COLO829 (cell line): Measurements from ENCODE around the gene TOX2.
"Not testable (repeated sequence)": the region's sequence is repeated elsewhere in the genome, so short reads cannot be mapped to it uniquely, and the experiment has no call there.

ENCODE experiments used
- DNase-seq: peaks from one replicate; pipeline ENCODE4 v3.0.0; 2012; ENCODE audit warnings: low spot score

The TOX2 gene

DNA sequence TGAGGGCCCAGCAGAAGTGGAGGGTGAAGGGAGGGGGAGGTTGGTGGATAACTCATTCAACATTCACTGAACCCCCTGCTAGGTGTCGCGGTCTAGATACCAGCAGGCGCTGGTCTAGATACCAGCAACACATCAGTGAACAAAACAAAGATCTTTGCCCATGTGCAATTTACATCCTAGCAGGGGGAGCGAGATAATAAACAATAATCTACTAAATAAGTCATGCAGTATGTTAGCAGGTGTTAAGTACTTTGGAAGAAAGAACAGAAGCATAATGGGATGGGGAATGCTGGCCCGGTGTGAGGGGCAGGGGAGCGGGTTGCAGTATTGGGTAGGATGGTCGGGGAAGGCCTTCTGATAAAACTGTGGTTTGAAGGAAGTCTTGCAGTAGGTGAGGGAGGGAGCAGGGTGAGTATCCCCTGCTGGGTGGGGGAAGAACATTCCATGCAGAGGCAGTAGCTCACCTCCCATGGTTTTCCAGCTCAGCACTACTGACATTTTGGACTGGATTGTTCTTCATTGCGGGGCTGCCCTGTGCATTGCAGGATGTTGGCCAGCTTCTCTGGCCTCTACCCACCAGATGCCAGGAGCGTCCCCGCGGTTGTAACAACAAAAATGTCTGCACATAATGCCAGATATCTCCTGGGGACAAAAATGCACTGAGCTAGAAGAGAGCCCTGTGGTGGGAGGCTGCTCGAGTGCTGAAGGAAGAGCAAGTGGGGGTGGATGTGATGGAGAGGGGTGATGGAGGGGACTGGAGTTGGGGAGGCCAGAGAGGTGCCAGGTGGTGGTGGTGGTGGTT lies 117.3 kb downstream of the TOX2 start:
- DNase-seq = no peak

DNA sequence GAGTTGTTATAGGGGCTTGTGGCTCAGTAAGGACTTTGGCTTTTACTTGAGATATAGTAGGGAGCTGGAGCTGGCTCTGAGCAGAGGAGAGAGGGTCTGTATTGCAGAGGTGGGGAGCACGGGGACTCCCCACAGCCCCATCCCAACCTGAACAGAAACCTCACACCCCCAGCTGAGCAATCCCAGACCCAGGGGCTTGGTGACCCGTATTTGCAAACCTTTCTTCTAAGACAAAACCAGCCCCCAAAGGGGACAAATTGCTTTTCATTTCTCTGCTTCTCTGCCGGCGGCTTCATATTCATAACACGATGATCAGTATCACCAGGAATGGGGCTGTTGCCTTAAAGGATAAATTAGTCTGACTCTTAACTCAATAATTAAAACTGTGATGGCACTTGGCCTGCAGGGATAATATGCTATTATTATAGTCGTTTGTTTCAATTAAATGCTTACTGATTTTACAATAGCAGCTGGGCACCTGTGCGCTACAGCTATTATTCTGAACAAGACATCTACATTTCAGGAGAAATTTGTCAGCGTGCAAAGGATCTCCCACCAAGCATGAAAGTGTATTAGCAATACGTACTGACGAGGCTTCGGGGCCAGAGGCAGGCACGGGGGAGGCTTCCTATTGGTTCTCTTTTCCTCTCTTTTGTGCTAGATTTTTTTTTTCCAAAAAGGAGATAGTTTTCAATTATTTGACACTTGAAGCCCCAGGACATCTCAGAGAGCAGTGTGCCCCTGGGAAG lies 118.1 kb downstream of the TOX2 start:
- DNase-seq = no peak

DNA sequence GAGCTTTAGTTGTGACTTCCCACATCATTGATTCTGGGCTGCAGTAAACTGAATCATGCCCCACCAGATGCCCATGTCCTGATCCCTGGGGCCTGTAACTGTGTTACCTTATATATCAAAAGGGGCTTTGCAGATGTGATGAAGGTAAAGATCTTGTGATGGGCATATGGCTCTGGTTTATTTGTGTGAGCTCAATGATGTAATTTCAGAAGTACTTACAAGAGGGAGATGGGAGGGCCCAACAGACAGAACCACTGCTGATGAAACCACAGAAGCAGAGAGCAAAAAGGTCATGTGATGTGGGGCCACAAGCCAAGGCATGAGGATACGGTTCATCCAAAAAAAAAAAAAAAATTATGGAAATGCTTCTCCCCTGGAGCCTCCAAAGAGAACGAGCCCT lies 118.7 kb downstream of the TOX2 start:
- DNase-seq = no peak

DNA sequence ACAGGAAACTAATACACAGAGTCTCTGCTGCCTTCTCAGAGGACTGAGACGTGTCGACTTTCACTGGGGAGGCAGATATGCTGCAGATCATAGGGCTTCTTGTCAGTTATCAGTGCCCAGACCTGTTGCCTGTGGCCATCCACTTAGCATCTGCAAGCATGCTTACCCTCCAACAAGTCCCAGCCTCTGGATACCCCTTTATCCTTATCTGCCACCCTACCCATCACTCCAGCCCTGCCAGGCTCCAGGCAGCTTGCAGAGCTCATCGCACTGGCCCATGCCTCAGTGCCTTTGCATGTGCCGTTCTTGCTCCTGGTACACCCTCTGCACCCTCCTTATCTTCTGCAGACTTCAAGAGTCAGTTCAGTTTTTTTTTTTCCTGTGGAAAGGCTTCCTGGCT lies 119.2 kb downstream of the TOX2 start:
- DNase-seq = no peak

DNA sequence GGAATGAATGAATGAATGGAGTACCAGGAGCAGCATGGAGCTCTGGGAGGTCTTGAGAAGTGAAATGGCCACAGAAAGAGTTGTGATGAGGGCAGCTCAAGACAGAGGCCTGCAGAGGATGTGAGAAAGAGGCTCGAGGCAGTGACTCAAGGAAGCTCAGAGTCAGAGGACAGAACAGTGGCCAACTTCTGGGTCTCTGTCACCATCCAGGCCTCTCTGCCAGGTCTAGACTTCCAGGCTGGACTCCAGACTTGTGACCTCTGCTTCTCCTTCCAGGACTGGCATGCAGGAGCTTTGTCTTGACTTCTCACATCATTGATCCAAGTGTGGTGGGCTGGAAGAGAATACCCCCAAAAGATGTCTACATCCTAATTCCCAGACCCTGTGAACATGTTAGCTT lies 119.8 kb downstream of the TOX2 start:
- DNase-seq = no peak

DNA sequence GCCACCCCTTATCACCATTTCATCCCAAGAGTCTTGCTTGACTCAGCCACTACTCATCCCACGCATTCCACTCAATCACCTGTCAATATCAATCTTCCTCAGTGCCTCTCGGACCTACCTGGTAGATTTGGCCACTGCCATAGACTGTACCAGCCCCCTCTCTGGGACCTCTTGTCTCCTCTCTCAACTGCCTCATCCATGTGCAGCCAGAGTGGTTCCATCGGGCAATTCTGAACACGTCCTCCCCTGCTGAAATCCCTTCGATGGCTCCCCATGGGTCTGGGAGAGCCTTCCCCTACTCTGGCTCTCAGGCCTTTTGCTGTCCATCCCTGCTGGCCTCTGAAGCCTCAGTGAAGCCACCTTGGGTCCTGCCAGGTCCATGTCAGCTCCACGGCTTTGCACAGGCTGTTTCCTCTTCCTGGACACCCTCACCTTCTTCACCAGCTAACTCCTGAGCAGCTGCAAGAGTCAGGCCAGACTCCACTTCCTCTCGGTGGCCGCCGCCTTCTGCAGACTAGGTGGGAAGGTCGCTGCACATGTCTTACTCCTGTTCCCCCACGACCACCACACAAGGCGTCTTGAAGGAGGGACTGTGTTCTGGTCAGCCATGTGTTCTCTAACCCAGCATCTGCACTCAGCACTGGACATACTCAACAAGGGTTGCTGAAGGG lies 120.4 kb downstream of the TOX2 start:
- DNase-seq = no peak

DNA sequence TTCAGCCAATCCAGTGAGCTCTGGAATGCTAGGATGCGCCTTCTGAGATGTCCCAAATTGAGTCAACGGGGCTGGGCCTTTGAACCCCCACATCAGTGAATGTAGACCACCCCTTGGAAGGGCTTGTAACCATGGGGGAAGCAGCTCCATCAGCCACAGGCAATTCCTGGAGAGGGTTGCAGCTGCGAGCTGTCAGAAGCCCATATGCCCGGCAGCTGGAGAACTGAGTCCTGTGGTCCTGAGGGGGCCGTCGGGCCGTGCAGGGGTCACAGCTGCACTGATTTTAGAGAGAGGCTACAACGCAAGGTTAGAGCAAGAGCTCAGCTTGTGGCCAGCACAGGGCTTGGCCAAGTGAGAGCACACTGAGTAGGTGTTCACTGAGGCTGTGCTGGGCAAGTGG lies 121.3 kb downstream of the TOX2 start:
- no peak for DNase-seq

DNA sequence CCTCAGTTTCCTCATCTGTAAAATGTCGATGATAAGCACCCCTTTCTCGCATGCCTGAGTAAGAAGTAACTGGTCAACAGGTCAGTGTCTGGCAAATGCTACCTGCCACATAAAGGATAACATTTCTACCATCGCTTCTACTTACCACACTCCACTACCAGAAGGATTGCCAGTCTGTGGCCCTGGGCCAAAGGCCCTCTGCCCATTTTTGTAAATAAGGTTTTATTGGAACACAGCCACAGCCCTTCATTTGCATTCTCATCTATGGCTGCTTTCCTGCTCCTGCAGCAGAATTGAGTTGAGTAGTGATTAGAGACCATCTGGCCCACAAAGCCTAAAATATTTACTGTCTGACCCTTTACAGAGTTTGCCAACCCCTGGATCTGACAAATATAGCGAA lies 121.8 kb downstream of the TOX2 start:
- no peak for DNase-seq

DNA sequence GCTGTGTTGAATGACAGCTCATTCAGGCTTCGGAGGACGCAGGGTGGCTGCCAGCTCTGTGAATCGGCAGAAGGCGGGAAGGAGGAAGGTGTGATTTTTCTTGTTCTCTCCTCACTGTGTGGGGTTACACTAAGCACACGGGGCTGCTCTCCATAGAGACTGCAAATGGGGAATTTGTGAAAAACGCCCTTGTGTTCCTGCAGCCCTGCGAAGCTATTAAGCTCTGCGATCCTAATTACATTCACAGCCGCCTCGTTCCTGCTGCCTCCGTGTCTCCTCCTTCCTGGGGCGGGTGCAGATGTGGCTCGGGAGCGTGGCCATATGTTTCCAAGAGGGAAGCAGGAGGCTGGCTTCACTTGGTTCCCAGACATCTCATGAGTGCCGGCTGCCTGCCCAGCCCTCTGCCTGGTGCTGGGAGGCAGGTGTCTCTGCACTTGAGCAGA lies 124.0 kb downstream of the TOX2 start:
- DNase-seq = no peak

DNA sequence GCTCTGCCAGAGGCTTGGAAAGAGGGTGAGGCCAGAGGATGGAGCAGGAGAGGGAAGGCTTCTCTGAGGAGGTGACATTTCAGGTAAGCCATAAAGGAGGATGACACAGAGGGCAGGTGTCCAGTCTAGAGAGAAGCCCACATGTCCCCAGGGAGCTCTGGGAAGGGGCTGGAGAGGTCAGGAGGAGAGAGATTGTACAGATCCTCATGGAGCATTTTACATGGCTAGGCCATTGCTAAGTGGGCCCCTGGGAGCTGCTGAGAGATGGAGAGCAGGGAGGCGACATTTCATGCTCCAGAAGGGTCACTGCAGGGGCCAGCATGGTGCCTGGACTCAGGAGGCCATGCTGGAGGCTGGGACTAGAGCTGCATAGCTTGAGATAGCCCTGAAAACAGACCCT lies 124.5 kb downstream of the TOX2 start:
- no peak for DNase-seq

DNA sequence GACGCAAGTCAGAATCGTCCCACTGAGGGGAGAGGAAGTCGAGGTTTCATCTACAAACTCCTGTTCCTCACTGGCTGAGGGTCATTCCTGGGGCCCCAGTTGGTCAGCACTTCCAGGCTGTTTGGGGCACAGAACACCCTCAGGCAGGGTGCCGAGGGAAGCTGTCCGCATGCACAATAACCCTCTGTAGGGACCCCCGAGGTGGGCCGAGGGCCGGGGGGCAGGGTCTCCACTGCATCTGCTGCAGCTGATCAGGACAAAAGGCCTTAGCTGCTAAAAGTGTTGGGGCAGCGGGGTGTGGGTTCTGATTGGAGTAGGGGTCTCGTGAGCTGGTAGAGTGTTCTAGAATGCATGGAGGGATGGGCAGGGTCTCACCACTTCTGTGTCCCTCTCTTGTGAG lies 125.1 kb downstream of the TOX2 start:
- DNase-seq = no peak

DNA sequence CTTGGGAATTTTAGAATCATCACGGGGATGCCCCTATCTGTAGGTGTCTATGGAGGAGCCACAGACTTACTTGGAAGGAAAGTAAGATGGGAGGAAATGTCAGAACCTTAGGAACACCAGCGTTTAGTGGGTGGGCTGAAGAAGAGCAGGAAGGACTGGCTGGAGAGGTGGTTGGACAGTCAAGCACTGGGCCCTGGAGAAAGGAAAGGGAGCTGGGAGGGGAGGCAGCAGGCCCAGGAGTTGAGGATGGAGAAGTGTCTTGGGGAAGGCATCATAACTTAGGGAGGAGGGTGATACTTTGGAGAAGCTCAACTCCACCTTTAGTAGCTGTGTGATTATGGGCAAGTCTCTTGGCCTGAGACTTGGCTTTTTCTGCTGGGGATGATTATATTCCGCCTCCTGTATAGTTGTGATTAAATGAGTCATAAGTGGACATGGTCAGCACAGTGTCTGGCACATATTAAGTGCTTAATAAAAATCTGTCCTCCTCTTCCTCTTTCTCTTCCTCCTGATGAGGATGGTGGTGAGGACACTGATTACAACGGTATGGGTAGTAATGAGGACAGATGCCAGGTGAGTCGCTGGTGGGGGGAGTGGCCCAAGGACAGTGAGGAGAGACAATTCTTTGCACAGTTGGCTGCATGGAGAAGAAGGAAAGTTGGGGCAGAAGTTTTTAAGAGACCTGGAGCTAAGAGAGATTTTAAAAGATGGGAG lies 125.7 kb downstream of the TOX2 start:
- DNase-seq = no peak

DNA sequence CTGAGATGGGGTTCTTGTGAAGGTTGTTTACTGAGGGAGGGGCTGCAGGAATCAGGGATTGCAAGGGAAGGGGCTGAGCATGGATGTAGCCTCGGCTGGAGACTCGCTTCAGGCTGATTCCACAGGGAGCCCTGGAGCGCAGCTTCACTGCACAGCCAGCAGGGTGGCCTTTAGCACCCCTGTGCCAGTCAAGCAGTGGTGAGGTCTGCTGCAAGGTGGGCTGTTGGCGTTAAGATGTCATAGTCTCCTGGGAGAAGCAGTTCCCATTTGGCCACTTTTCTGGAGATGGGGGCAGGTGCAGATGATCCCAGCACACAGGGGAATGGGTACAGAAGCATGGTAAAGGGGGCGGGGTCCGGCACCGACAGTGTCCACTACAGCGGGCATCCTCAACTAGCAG lies 126.3 kb downstream of the TOX2 start:
- DNase-seq = no peak

DNA sequence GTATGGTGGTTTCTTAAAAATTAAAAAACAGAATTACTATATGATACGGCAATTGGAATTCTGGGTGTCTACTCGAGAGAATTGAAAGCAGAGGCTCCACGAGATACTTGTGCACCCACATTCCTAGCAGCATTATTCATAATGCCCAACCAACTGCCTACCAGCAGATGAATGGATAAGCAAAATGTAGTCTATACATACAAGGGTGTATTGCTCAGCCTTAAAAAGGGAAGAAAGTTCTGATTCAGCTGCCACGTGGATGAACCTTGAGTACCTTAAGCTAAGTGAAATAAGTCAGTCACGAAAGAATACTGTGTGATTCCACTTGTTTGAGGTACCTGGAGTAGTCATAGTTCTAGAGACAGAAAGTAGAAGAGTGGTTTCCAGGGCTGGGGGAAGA lies 130.1 kb downstream of the TOX2 start:
- not testable (repeated sequence) for DNase-seq

DNA sequence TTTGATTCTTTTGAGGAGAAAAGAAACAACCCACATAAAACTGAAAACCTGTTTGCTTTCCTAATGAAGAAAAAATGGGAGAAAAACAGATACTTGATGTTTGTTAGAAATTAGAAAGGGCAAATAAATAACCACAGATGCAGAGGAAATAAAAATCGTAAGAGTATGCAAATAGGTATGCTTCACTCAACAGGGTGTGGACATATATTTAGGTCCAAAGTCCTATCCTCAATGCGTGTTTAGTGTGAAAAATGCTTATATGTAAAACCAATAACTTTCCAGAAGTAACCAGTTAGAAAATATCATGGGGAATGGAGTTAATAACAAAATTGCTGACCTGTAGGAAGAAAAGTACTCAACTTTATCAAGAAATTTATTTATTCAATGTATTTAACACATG lies 135.7 kb downstream of the TOX2 start:
- no peak for DNase-seq

DNA sequence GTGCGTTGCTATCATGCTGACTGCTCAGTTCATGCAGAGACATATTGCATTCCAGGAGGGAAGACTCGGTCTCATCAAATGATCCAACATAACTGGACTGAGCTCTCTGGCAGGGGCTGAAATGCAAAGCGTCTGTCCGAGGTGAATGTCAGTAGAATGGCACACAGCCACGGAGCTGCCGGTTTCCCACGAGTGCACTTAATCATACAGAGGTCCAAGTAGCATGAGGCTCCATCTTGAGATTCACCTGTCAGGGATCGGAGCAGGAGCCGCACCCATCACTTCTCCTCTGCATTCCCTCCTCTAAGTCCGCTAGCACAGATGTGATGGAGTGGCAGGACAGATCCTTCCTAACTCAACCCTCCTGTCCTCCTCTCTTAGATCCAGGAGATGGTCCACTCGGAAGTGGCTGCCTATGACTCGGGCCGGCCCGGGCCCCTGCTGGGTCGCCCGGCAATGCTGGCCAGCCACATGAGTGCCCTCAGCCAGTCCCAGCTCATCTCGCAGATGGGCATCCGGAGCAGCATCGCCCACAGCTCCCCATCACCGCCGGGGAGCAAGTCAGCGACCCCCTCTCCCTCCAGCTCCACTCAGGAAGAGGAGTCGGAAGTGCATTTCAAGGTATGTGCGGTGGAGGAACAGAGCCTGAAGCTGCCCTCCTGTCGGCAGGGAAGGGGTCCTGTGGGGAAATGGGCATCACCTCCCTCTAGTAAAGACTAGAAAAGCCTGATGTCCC lies 136.4 kb downstream of the TOX2 start:
- no peak for DNase-seq

DNA sequence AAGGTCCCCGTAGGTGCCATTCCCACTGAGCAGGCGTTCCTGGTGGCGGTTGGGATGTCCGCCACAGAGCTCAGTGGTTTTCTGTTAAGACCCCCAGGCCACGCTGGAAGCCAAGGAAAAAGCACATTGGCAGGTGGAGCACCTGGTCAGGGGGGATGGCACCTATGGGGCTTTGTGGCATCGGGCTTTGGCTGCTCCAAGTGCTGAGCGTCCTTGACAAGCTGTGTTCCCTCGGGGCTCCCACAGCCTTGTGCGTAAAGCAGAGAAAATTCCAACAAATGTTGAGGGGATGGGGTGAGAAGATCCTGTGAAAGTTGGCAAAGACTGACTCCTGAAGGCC lies 137.0 kb downstream of the TOX2 start:
- DNase-seq = no peak

DNA sequence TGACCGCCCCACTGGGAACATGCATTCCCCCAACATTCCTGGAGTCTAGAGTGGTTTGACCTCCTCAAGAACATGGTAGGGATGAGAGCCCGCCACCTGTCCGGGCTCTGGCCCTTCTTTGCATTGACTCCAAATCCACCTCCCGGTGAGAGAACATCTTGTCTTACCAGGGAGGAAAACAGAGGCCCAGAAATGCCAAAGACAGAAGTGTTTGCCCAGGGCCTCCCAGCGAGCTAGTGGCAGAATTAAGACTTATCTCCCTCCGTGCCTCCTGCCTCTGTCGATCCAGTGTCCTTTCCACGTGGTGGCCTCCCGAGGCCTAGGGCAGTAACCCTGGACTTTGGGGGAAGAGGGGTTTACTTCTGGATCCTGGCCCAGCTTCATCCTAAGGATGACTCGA lies 137.5 kb downstream of the TOX2 start:
- DNase-seq = no peak

DNA sequence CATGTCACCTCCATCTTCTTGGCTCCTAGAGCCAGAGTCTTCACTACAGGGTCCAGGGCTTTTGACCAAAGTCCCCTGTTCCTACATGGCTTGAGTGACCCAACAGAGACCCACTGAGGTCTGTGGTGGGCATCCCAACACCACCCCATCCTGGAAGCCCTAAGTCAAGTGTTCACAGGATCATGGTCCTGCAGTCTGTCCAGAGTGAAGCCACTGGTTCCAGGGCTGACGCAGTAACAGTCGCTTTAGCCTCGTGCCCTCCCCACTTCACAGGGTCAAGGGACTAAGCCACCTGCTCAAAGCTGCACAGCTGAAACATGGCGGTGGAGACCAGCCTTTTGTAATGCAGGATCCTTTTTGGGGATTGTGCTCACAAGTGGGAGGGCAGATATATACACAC lies 138.4 kb downstream of the TOX2 start:
- DNase-seq = no peak

DNA sequence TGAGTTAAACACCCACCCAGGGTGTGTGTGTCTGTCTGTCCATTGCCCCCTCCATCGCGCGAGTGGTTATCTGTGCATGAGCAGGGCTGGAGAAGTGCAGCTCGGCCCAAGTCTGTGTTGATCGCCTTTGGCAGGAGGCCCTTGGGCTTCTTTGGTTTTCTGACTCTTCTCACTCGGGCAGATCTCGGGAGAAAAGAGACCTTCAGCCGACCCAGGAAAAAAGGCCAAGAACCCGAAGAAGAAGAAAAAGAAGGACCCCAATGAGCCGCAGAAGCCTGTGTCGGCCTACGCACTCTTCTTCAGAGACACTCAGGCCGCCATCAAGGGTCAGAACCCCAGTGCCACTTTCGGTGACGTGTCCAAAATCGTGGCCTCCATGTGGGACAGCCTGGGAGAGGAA lies 139.5 kb downstream of the TOX2 start:
- DNase-seq = no peak

DNA sequence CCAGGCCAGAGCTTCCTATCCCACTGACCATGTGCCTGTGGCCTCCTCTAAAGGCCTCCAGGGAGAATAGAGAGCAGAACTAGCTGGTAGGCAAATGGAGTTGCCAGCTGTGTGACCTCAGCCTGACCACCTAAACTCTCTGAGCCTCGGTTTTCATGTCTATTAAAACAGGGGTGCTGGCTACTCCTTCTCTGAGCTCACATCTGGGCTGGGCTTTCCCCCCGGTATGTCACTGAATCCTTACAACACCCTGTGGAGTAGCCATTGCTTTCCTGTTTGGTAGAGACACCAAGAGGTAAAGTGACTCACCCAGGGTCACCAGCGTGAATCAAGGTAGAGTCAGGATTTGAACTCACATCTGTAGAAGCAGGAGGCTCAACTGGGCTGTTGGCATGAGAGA lies 140.2 kb downstream of the TOX2 start:
- DNase-seq = no peak
